ENCODE measurements around the gene ZBTB25.

ZBTB25 gene

GRCh38 chr14:64510825-64511671 is 7.4 kb upstream of the ZBTB25 start:
- H3K4me1 ChIP-seq (ENCODE audit: insufficient read depth, low read length), result peaks cover 26% of the 10 kb centered on the region

GRCh38 chr14:64509036-64509435 is 5.4 kb upstream of the ZBTB25 start:
- H3K27ac ChIP-seq (ENCODE audit: low read length), result no peak overlapping the region
- no peaks in the 10 kb centered on the region for H3K9me3 ChIP-seq (ENCODE audit: insufficient read depth, low read depth, low read length)
- no peak overlapping the region for H3K9ac ChIP-seq (ENCODE audit: low read depth, low read length)
- H3K27me3 ChIP-seq (ENCODE audit: insufficient read depth, low read length), result no peaks in the 10 kb centered on the region
- H3K4me1 ChIP-seq (ENCODE audit: insufficient read depth, low read length), result peaks cover 26% of the 10 kb centered on the region
- H3K36me3 ChIP-seq (ENCODE audit: insufficient read depth, low read depth, low read length), result 0 out of 2 replicates have a peak, but pooled peaks cover 5% of the 10 kb centered on the region
- H3K4me3 ChIP-seq (ENCODE audit: low read length), result no peak overlapping the region; the same call in 1 of the 2 replicates

More at GRCh38 chr14:64510825-64511671, 7.4 kb upstream of the ZBTB25 start:
- Histone ChIP-seq H3K27ac (ENCODE audit: low read length) (no peak overlapping the region), H3K27me3 (ENCODE audit: insufficient read depth, low read length) (no peaks in the 10 kb centered on the region), H3K36me3 (ENCODE audit: insufficient read depth, low read depth, low read length) (0 out of 2 replicates have a peak, but pooled peaks cover 5% of the 10 kb centered on the region), H3K4me3 (ENCODE audit: low read length) (no peak overlapping the region), H3K9ac (ENCODE audit: low read depth, low read length) (0 out of 2 replicates have a peak overlapping the region, but pooled peaks have one; percentile 26), H3K9me3 (ENCODE audit: insufficient read depth, low read depth, low read length) (no peaks in the 10 kb centered on the region)

- H3K9me3 ChIP-seq (ENCODE audit: insufficient read depth, low read depth, low read length), result no peaks in the 10 kb centered on the region
- no peaks in the 10 kb centered on the region for H3K27me3 ChIP-seq (ENCODE audit: insufficient read depth, low read length)
- no peak overlapping the region for H3K9ac ChIP-seq (ENCODE audit: low read depth, low read length)
- H3K4me1 ChIP-seq (ENCODE audit: insufficient read depth, low read length), result peaks cover 26% of the 10 kb centered on the region
- no peak overlapping the region for H3K27ac ChIP-seq (ENCODE audit: low read length)
- no peak overlapping the region for H3K4me3 ChIP-seq (ENCODE audit: low read length)
- 0 out of 2 replicates have a peak, but pooled peaks cover 5% of the 10 kb centered on the region for H3K36me3 ChIP-seq (ENCODE audit: insufficient read depth, low read depth, low read length)
These were observed 4.7 kb upstream of the ZBTB25 start for GRCh38 chr14:64508215-64508776.

GRCh38 chr14:64507376-64508156 is 3.9 kb upstream of the ZBTB25 start:
- Histone ChIP-seq H3K36me3 (ENCODE audit: insufficient read depth, low read depth, low read length) (0 out of 2 replicates have a peak, but pooled peaks cover 5% of the 10 kb centered on the region), H3K9ac (ENCODE audit: low read depth, low read length) (no peak overlapping the region; the same call in 1 of the 2 replicates), H3K27ac (ENCODE audit: low read length) (no peak overlapping the region), H3K4me1 (ENCODE audit: insufficient read depth, low read length) (peaks cover 28% of the 10 kb centered on the region), H3K27me3 (ENCODE audit: insufficient read depth, low read length) (no peaks in the 10 kb centered on the region), H3K4me3 (ENCODE audit: low read length) (no peak overlapping the region), H3K9me3 (ENCODE audit: insufficient read depth, low read depth, low read length) (no peaks in the 10 kb centered on the region)

GRCh38 chr14:64506721-64507120 is 3.1 kb upstream of the ZBTB25 start:
- Histone ChIP-seq H3K27ac (ENCODE audit: low read length) (no peak overlapping the region), H3K27me3 (ENCODE audit: insufficient read depth, low read length) (no peaks in the 10 kb centered on the region), H3K36me3 (ENCODE audit: insufficient read depth, low read depth, low read length) (0 out of 2 replicates have a peak, but pooled peaks cover 5% of the 10 kb centered on the region), H3K9ac (ENCODE audit: low read depth, low read length) (no peak overlapping the region; the same call in 1 of the 2 replicates), H3K4me1 (ENCODE audit: insufficient read depth, low read length) (peaks cover 37% of the 10 kb centered on the region), H3K4me3 (ENCODE audit: low read length) (peak overlapping the region; percentile 3; the same call in 1 of the 2 replicates), H3K9me3 (ENCODE audit: insufficient read depth, low read depth, low read length) (no peaks in the 10 kb centered on the region)

- H3K27me3 ChIP-seq (ENCODE audit: insufficient read depth, low read length), result no peaks in the 10 kb centered on the region
- H3K36me3 ChIP-seq (ENCODE audit: insufficient read depth, low read depth, low read length), result no peaks in the 10 kb centered on the region
- no peaks in the 10 kb centered on the region for H3K9me3 ChIP-seq (ENCODE audit: insufficient read depth, low read depth, low read length)
- peak overlapping the region; percentile 98 for H3K27ac ChIP-seq (ENCODE audit: low read length)
- H3K4me1 ChIP-seq (ENCODE audit: insufficient read depth, low read length), result peaks cover 32% of the 10 kb centered on the region
- H3K4me3 ChIP-seq (ENCODE audit: low read length), result peak overlapping the region; percentile 96
- H3K9ac ChIP-seq (ENCODE audit: low read depth, low read length), result peak overlapping the region; percentile 97
These were observed 1.5 kb upstream of the ZBTB25 start for GRCh38 chr14:64504897-64505794.

GRCh38 chr14:64504310-64504896 is 765 bp upstream of the ZBTB25 start, which contains the start of gene ZBTB1:
TSS of gene ZBTB1 (plus strand) at chr14:64504770. CDS start at chr14:64521505, 16,735 bp downstream.
- Histone ChIP-seq H3K36me3 (ENCODE audit: insufficient read depth, low read depth, low read length) (no peaks in the 10 kb centered on the region), H3K4me3 (ENCODE audit: low read length) (peak within 1 kb of the TSS; percentile 96), H3K27ac (ENCODE audit: low read length) (peak within 1 kb of the TSS; percentile 98), H3K4me1 (ENCODE audit: insufficient read depth, low read length) (peaks cover 30% of the 10 kb centered on the region), H3K9ac (ENCODE audit: low read depth, low read length) (peak within 1 kb of the TSS; percentile 97), H3K27me3 (ENCODE audit: insufficient read depth, low read length) (no peaks in the 10 kb centered on the region), H3K9me3 (ENCODE audit: insufficient read depth, low read depth, low read length) (no peaks in the 10 kb centered on the region)

- Histone ChIP-seq H3K36me3 (ENCODE audit: insufficient read depth, low read depth, low read length) (peaks cover 6% of the 10 kb centered on the region; the same call in 1 of the 2 replicates), H3K9me3 (ENCODE audit: insufficient read depth, low read depth, low read length) (no peaks in the 10 kb centered on the region), H3K4me3 (ENCODE audit: low read length) (peak overlapping the region; percentile 96), H3K27me3 (ENCODE audit: insufficient read depth, low read length) (no peaks in the 10 kb centered on the region), H3K27ac (ENCODE audit: low read length) (peak overlapping the region; percentile 94), H3K9ac (ENCODE audit: low read depth, low read length) (peak overlapping the region; percentile 97), H3K4me1 (ENCODE audit: insufficient read depth, low read length) (peaks cover 18% of the 10 kb centered on the region)
These were observed 678 bp downstream of the ZBTB25 start for GRCh38 chr14:64502887-64503433.

GRCh38 chr14:64502456-64502855 is 1.2 kb downstream of the ZBTB25 start:
- H3K27me3 ChIP-seq (ENCODE audit: insufficient read depth, low read length), result no peaks in the 10 kb centered on the region
- peaks cover 11% of the 10 kb centered on the region; the same call in 1 of the 2 replicates for H3K36me3 ChIP-seq (ENCODE audit: insufficient read depth, low read depth, low read length)
- peaks cover 18% of the 10 kb centered on the region for H3K4me1 ChIP-seq (ENCODE audit: insufficient read depth, low read length)
- H3K27ac ChIP-seq (ENCODE audit: low read length), result no peak overlapping the region
- peak overlapping the region; percentile 96 for H3K4me3 ChIP-seq (ENCODE audit: low read length)
- no peaks in the 10 kb centered on the region for H3K9me3 ChIP-seq (ENCODE audit: insufficient read depth, low read depth, low read length)
- H3K9ac ChIP-seq (ENCODE audit: low read depth, low read length), result peak overlapping the region; percentile 97; the same call in 1 of the 2 replicates

All from iPS-20b (cell line).